Mesothelial cell of epicardium (in vitro differentiated cells): ENCODE results near the gene GGA2. TPM values are rescaled to one million over a fixed set of nuclear protein-coding genes. Genes with fewer than 3 reads are reported as not detected.
A peak's percentile ranks its signal among the peaks of the same experiment; 100 is the strongest.

Source experiments
- DNase-seq, 2 experiments: peaks; one replicate each; pipeline ENCODE4 v3.0.0; 2021; ENCODE audit warnings: low spot score in 2 of 2; ENCODE audit not compliant: unreplicated experiment in 2 of 2
- H3K27ac Mint-ChIP-seq: 2 replicates; pipeline ENCODE4 v1.8.0; 2021; ENCODE audit warnings: mixed read lengths
- H3K27me3 Mint-ChIP-seq: 2 replicates; pipeline ENCODE4 v1.8.0; 2021; ENCODE audit warnings: low read depth, mixed read lengths
- H3K36me3 Mint-ChIP-seq: 2 replicates; pipeline ENCODE4 v1.8.0; 2021; ENCODE audit warnings: mixed read lengths
- H3K4me1 Mint-ChIP-seq: 2 replicates; pipeline ENCODE4 v1.8.0; 2021; ENCODE audit warnings: mixed read lengths
- H3K4me3 Mint-ChIP-seq: 2 replicates; pipeline ENCODE4 v1.8.0; 2021; ENCODE audit warnings: mild to moderate bottlenecking, moderate library complexity, mixed read lengths
- H3K9me3 Mint-ChIP-seq: 2 replicates; pipeline ENCODE4 v1.8.0; 2021; ENCODE audit warnings: mixed read lengths
- CTCF ChIP-seq: fragments of 200-600 bp; sonication (generic); IDR thresholded peaks from one replicate; pipeline ENCODE4 v1.5.0; 2021; ENCODE audit warnings: antibody characterized with exemption; ENCODE audit not compliant: unreplicated experiment
- total RNA-seq: library from RNA; stranded (reverse); gene quantifications from 3 replicates; pipeline ENCODE4 v1.2.1, GENCODE V29; 2021

The GGA2 gene
- total RNA-seq, 1 donor from 2014 or later, result 102 TPM

DNA sequence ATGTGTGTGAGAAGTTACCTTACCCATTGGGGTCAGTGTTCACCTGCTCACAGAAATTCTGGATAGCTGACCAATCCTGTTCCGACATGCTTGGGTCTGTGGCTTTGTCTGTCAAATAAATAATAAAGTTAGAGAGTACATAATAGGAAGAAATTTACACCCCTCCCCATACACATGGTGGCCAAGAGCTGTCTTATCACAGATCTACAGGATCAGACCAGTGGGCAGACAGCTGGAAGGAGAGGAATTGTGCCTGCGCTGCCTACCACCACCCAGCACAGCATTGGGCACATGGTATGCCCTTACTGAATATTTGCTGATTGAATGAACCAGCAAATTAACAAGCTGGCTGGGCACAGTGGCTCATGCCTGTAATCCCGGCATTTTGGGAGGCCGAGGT, 14.6 kb downstream of the GGA2 start:
- no peak overlapping the region for H3K27ac Mint-ChIP-seq

GRCh38 chr16:23494188-23494587, 16.1 kb downstream of the GGA2 start:
- H3K4me1 Mint-ChIP-seq, result peaks cover 14% of the 10 kb centered on the region
- no peak overlapping the region for H3K4me3 Mint-ChIP-seq
- H3K27me3 Mint-ChIP-seq, result no peaks in the 10 kb centered on the region
- no peak for TF ChIP-seq CTCF
- no peak for DNase-seq
- H3K9me3 Mint-ChIP-seq, result no peaks in the 10 kb centered on the region
- peaks cover 27% of the 10 kb centered on the region for H3K36me3 Mint-ChIP-seq
- H3K27ac Mint-ChIP-seq, result no peak overlapping the region

More for the DNA sequence above, 14.6 kb downstream of the GGA2 start:
- Mint-ChIP-seq H3K4me1 (peaks cover 14% of the 10 kb centered on the region), H3K9me3 (no peaks in the 10 kb centered on the region), H3K36me3 (peaks cover 17% of the 10 kb centered on the region), H3K4me3 (no peak overlapping the region), H3K27me3 (no peaks in the 10 kb centered on the region)
- no peak for TF ChIP-seq CTCF
- DNase-seq, result no peak

DNA sequence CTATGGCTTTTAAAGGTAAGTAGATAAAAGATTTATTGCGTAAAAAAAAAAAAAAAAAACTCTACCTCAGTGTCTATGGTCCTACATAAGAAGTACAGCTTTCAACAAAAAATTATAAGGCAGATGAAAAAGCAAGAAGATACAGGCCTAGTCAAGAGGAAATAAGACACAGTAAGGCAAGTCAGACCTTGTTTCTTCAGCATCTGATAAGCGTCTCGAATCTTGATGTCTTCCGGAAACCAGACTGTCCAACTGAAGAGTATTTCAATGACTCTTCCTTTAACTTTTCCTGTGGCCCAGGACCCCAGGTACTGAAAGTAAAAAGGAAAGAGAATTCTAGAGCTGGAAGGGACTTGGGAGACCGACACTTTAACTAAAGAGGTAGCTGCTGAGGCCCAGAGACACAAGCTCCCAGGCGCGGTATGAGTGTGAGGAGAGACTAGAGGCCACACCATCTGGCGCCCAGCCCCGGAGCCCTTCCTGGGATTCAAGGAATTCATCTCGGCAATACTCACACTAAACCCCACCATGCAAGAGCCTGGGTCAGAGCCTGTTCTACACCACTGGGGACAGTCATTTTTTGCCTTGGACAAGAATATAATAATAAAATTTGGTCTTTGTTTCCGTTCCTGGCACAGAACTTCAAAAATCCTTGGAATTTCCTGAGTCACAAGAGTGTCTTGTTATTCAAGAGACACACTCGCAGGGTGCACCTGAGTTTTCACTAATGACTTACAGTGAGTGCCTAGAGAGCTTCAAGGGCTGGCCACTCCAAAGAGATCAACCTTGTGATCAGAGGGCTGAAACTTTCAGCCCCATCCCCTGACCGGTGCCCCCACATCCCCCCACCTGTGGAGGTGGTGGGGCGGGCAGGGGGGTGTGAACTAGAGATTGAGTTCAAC, 18.6 kb downstream of the GGA2 start:
- DNase-seq, result no peak
- Mint-ChIP-seq H3K36me3 (peaks cover 27% of the 10 kb centered on the region), H3K9me3 (no peaks in the 10 kb centered on the region), H3K4me1 (peaks cover 3% of the 10 kb centered on the region), H3K27me3 (no peaks in the 10 kb centered on the region), H3K4me3 (no peak overlapping the region), H3K27ac (peak overlapping the region; percentile 75)
- no peak for TF ChIP-seq CTCF

DNA sequence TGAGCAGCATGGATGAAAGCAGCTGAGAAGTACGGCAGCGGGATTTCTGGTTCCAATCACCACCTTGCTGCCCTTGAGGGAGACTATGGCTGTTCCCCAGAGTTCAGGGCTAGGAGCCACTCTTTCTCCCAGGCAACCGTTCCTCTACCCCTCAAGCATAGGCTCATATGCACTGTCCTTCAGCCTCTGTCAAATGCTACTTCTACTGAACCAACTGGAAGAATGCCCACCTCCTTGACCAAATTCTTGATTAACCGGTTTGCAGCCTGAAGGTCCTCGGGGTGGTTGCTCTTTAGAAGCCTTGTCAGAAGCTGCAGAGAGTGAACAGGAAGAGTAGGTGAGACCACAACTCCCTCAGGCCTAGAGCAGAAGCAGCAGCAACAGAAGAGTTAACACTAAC, 23.8 kb downstream of the GGA2 start:
- Mint-ChIP-seq H3K27ac (no peak overlapping the region), H3K27me3 (no peaks in the 10 kb centered on the region), H3K36me3 (peaks cover 50% of the 10 kb centered on the region), H3K9me3 (no peaks in the 10 kb centered on the region), H3K4me1 (no peaks in the 10 kb centered on the region), H3K4me3 (no peak overlapping the region)
- no peak for TF ChIP-seq CTCF
- no peak for DNase-seq

GRCh38 chr16:23485841-23486240, 24.5 kb downstream of the GGA2 start:
- no peaks in the 10 kb centered on the region for H3K4me1 Mint-ChIP-seq
- DNase-seq, result no peak
- H3K9me3 Mint-ChIP-seq, result no peaks in the 10 kb centered on the region
- no peak overlapping the region for H3K27ac Mint-ChIP-seq
- no peaks in the 10 kb centered on the region for H3K27me3 Mint-ChIP-seq
- peaks cover 47% of the 10 kb centered on the region for H3K36me3 Mint-ChIP-seq
- H3K4me3 Mint-ChIP-seq, result no peak overlapping the region
- TF ChIP-seq CTCF, result no peak
